NCI-H1105 (cell line): ENCODE data around the gene RASGRF1.

Experiments
- DNase-seq: peaks from one replicate; lab custom pipeline; 2025; lab: John Stamatoyannopoulos, UW

The RASGRF1 gene

GRCh38 chr15:78912316-78912715, 178.3 kb downstream of the RASGRF1 start:
- no peak for DNase-seq

GRCh38 chr15:78910271-78910670, 180.3 kb downstream of the RASGRF1 start:
- no peak for DNase-seq
